ENCODE measurements around the gene MYL12A. TPM values are rescaled to one million over a fixed set of nuclear protein-coding genes. Genes with fewer than 3 reads are reported as not detected.

The MYL12A gene
- total and polyA plus RNA-seq, 2 of the 13 experiments (the other 11 are each of a cell fraction or from before 2014, with no cell fraction given): 261 to 277 TPM

- under 1% methylated on average over 8 of the region's 8 CpGs for WGBS (ENCODE audit: low lambda C conversion rate)
- POLR2A ChIA-PET: interaction anchor here (0.7 to 1.8 kb wide), 7 partner anchors 11 to 331 kb away, joined by 3 to 12 read pairs (median 4); partner anchors contain the start of gene MYL12A
- CTCF ChIA-PET (ENCODE audit: low intra/inter-chr PET ratio, low total read pairs): no interaction called here
- Histone ChIP-seq H3K79me2 (ENCODE audit: insufficient read depth, low read length) (peaks cover 68% of the 10 kb centered on the region), H4K20me1 (ENCODE audit: insufficient read depth, low read length) (peaks cover 53% of the 10 kb centered on the region), H3K9ac (ENCODE audit: insufficient read depth, low read depth, low read length) (peak overlapping the region; percentile 99), H3K36me3 (replicated peaks in 1 of 2; ENCODE audit: control insufficient read depth in 1 of 2, insufficient read depth in 2 of 2, low read length in 2 of 2) (no peaks in the 10 kb centered on the region), H3K4me3 (replicated peaks in 1 of 3; ENCODE audit: insufficient read depth in 1 of 3, low read depth in 2 of 3, low read length in 3 of 3) (peak overlapping the region; percentile 90 to 96 (median 94)), H3K27ac (ENCODE audit: extremely low read length, insufficient read depth, low read length) (peak overlapping the region; percentile 96), H3K4me2 (ENCODE audit: low read depth, low read length) (peak overlapping the region; percentile 91), H3K9me3 (ENCODE audit: low read length) (no peaks in the 10 kb centered on the region), H2AFZ (ENCODE audit: low read length) (no peak overlapping the region), H3K4me1 (ENCODE audit: insufficient read depth, low read length) (peaks cover 62% of the 10 kb centered on the region), H3K27me3 (ENCODE audit: control insufficient read depth in 1 of 2, insufficient read depth in 2 of 2, low read length in 2 of 2) (no peaks in the 10 kb centered on the region; a peak in 2 of 5 replicates)
- TF ChIP-seq SAP130 (CRISPR knock-in tag; IDR thresholded peaks at IDR 0.05; ENCODE audit: low read depth): peak; percentile 2; the same call in 1 of the 2 replicates
- 0 out of 2 replicates have a peak, but pooled peaks have one; percentile 6 for TF ChIP-seq HNF4A (CRISPR knock-in tag; IDR thresholded peaks at IDR 0.05)
- TF ChIP-seq POLR2AphosphoS5 (IDR thresholded peaks at IDR 0.05; ENCODE audit: low read depth, low read length): no peak
- in situ Hi-C loops (cut with HindIII; ENCODE audit: extremely low pct_ligation_motif_present, low pct_unique_long_range_greater_than_20kb) (no loop called here), intact Hi-C loops (cut with micrococcal nuclease; ENCODE audit: unreplicated experiment) (loop anchor here (2.0 to 5.0 kb wide), 2 partner anchors 16 to 194 kb away; partner anchors contain the start of gene MYL12A)
- ATAC-seq: no peak
- no peak for FAIRE-seq
- TSS peak; percentile 63 for BruUV-seq (replicated peaks)
- no peak for DNase-seq (ENCODE audit: low spot score)
Measured at GRCh38 chr18:3263132-3263700, 15.6 kb downstream of the MYL12A start.

- Histone ChIP-seq H4K20me1 (ENCODE audit: insufficient read depth, low read length) (peaks cover 64% of the 10 kb centered on the region), H3K79me2 (ENCODE audit: insufficient read depth, low read length) (peaks cover 79% of the 10 kb centered on the region), H3K4me2 (ENCODE audit: low read depth, low read length) (peak overlapping the region; percentile 91), H3K9ac (ENCODE audit: insufficient read depth, low read depth, low read length) (peak overlapping the region; percentile 99), H2AFZ (ENCODE audit: low read length) (no peak overlapping the region), H3K27ac (ENCODE audit: extremely low read length, insufficient read depth, low read length) (peak overlapping the region; percentile 65), H3K36me3 (replicated peaks in 1 of 2; ENCODE audit: control insufficient read depth in 1 of 2, insufficient read depth in 2 of 2, low read length in 2 of 2) (no peaks in the 10 kb centered on the region), H3K4me3 (replicated peaks in 1 of 3; ENCODE audit: insufficient read depth in 1 of 3, low read depth in 2 of 3, low read length in 3 of 3) (peak overlapping the region; percentile 90 to 96 (median 94)), H3K9me3 (ENCODE audit: low read length) (no peaks in the 10 kb centered on the region), H3K4me1 (ENCODE audit: insufficient read depth, low read length) (peaks cover 68% of the 10 kb centered on the region), H3K27me3 (ENCODE audit: control insufficient read depth in 1 of 2, insufficient read depth in 2 of 2, low read length in 2 of 2) (no peaks in the 10 kb centered on the region; a peak in 2 of 5 replicates)
- 17% methylated on average over 2 of the region's 2 CpGs for WGBS (ENCODE audit: low lambda C conversion rate)
- no TSS peak for BruUV-seq (replicated peaks)
- FAIRE-seq (peak; percentile 62), DNase-seq (ENCODE audit: low spot score) (peak; percentile 71), ATAC-seq (no peak)
- CTCF ChIA-PET (ENCODE audit: low intra/inter-chr PET ratio, low total read pairs): no interaction called here
- in situ Hi-C loops (cut with HindIII; ENCODE audit: extremely low pct_ligation_motif_present, low pct_unique_long_range_greater_than_20kb) (no loop called here), intact Hi-C loops (cut with micrococcal nuclease; ENCODE audit: unreplicated experiment) (loop anchor here (5.0 kb wide), 1 partner anchor 193 kb away; no protein-coding TSS in a partner anchor)
- POLR2A ChIA-PET: interaction anchor here (0.6 to 1.8 kb wide), 6 partner anchors 18 to 563 kb away, joined by 3 to 12 read pairs (median 4); partner anchors contain the start of gene MYL12A
- 0 out of 2 replicates have a peak, but pooled peaks have one; percentile 34 for TF ChIP-seq ZMYM2 (CRISPR knock-in tag; IDR thresholded peaks at IDR 0.05)
- TF ChIP-seq PRDM15 (CRISPR knock-in tag; IDR thresholded peaks at IDR 0.05): no peak
- no peak for TF ChIP-seq PRPF4 (IDR thresholded peaks at IDR 0.05; ENCODE audit: low read depth, low read length, poor library complexity, severe bottlenecking)
- no peak for TF ChIP-seq HMGA1 (CRISPR knock-in tag; conservative IDR thresholded peaks at IDR 0.05)
- no peak for TF ChIP-seq FOXP4 (CRISPR knock-in tag; IDR thresholded peaks at IDR 0.05)
- TF ChIP-seq FOXC1 (CRISPR knock-in tag; IDR thresholded peaks at IDR 0.05; ENCODE audit: borderline replicate concordance): no peak
- TF ChIP-seq EP300 (IDR thresholded peaks at IDR 0.05; ENCODE audit: low read depth in 2 of 2, low read length in 2 of 2): 0 out of 4 replicates have a peak, but pooled peaks of 1 of the 2 experiments have one; percentile 37
- TF ChIP-seq EP300 (CRISPR knock-in tag; IDR thresholded peaks at IDR 0.05; ENCODE audit: borderline replicate concordance): no peak
Measured at GRCh38 chr18:3264362-3264761, 16.8 kb downstream of the MYL12A start.
